ENCODE measurements around the gene PRAMEF1.

The PRAMEF1 gene

GRCh38 chr1:12798911-12799310 is 7.7 kb downstream of the PRAMEF1 start:
- Histone ChIP-seq H3K4ac (ENCODE audit: low read depth, low read length) (no peak overlapping the region), H2BK120ac (ENCODE audit: insufficient read depth, low read length, poor library complexity) (no peak overlapping the region), H3K9me3 (ENCODE audit: insufficient read depth, low read depth, low read length) (peaks cover 13% of the 10 kb centered on the region), H2AK5ac (ENCODE audit: low read length) (no peak overlapping the region), H3K4me3 (ENCODE audit: low read depth, low read length) (no peak overlapping the region), H2BK12ac (ENCODE audit: low read length) (no peak overlapping the region), H4K8ac (ENCODE audit: low read depth, low read length) (no peak overlapping the region), H3K4me1 (ENCODE audit: control insufficient read depth in 1 of 2, insufficient read depth in 2 of 2, low read length in 2 of 2) (peaks cover 0 to 3% of the 10 kb centered on the region in 2 experiments), H3K4me2 (ENCODE audit: low read length) (no peak overlapping the region), H3K9ac (ENCODE audit: low read length) (no peak overlapping the region), H3K14ac (ENCODE audit: low read length) (no peak overlapping the region), H3K27me3 (ENCODE audit: insufficient read depth, low read length) (no peaks in the 10 kb centered on the region), H3K27ac (ENCODE audit: low read depth, low read length) (no peak overlapping the region), H2AFZ (ENCODE audit: insufficient read depth, low read length, poor library complexity) (no peak overlapping the region), H4K12ac (ENCODE audit: low read depth, low read length) (no peak overlapping the region), H3K36me3 (ENCODE audit: control insufficient read depth in 1 of 2, insufficient read depth in 2 of 2, low read length in 2 of 2) (no peaks in the 10 kb centered on the region), H3K23ac (ENCODE audit: low read length) (no peak overlapping the region), H2BK5ac (ENCODE audit: low read depth, low read length, poor library complexity) (no peak overlapping the region), H3K18ac (ENCODE audit: low read length) (no peak overlapping the region), H4K91ac (ENCODE audit: low read depth, low read length) (no peak overlapping the region), H3K79me2 (ENCODE audit: control insufficient read depth, insufficient read depth, low read length, poor library complexity) (no peaks in the 10 kb centered on the region), H3K79me1 (ENCODE audit: low read length) (no peaks in the 10 kb centered on the region)
- no CpG with 5 or more reads among the region's 4 CpGs for WGBS (ENCODE audit: extremely low coverage, insufficient coverage, insufficient read length)
- peak in 1 of 2 donors; percentile 43 for DNase-seq

- Histone ChIP-seq H3K36me3 (ENCODE audit: control insufficient read depth in 1 of 2, insufficient read depth in 2 of 2, low read length in 2 of 2) (no peaks in the 10 kb centered on the region), H3K23ac (ENCODE audit: low read length) (no peak overlapping the region), H4K8ac (ENCODE audit: low read depth, low read length) (no peak overlapping the region), H3K27ac (ENCODE audit: low read depth, low read length) (no peak overlapping the region), H2BK5ac (ENCODE audit: low read depth, low read length, poor library complexity) (no peak overlapping the region), H4K12ac (ENCODE audit: low read depth, low read length) (no peak overlapping the region), H3K4ac (ENCODE audit: low read depth, low read length) (no peak overlapping the region), H3K4me3 (ENCODE audit: low read depth, low read length) (no peak overlapping the region), H2BK120ac (ENCODE audit: insufficient read depth, low read length, poor library complexity) (no peak overlapping the region), H2AK5ac (ENCODE audit: low read length) (no peak overlapping the region), H3K14ac (ENCODE audit: low read length) (no peak overlapping the region), H3K4me1 (ENCODE audit: control insufficient read depth in 1 of 2, insufficient read depth in 2 of 2, low read length in 2 of 2) (peaks cover 0 to 3% of the 10 kb centered on the region in 2 experiments), H3K4me2 (ENCODE audit: low read length) (no peak overlapping the region), H3K18ac (ENCODE audit: low read length) (no peak overlapping the region), H2AFZ (ENCODE audit: insufficient read depth, low read length, poor library complexity) (no peak overlapping the region), H3K27me3 (ENCODE audit: insufficient read depth, low read length) (no peaks in the 10 kb centered on the region), H3K79me1 (ENCODE audit: low read length) (no peaks in the 10 kb centered on the region), H2BK12ac (ENCODE audit: low read length) (no peak overlapping the region), H3K79me2 (ENCODE audit: control insufficient read depth, insufficient read depth, low read length, poor library complexity) (no peaks in the 10 kb centered on the region), H3K9me3 (ENCODE audit: insufficient read depth, low read depth, low read length) (peaks cover 13% of the 10 kb centered on the region), H4K91ac (ENCODE audit: low read depth, low read length) (no peak overlapping the region), H3K9ac (ENCODE audit: low read length) (no peak overlapping the region)
- no peak for DNase-seq
- WGBS (ENCODE audit: extremely low coverage, insufficient coverage, insufficient read length): no CpG with 5 or more reads among the region's 2 CpGs
These were observed 8.5 kb downstream of the PRAMEF1 start for GRCh38 chr1:12799730-12800129.

GRCh38 chr1:12809933-12810332 is 18.7 kb downstream of the PRAMEF1 start:
- Histone ChIP-seq H2BK5ac (ENCODE audit: low read depth, low read length, poor library complexity) (no peak overlapping the region), H3K79me2 (ENCODE audit: control insufficient read depth, insufficient read depth, low read length, poor library complexity) (no peaks in the 10 kb centered on the region), H2BK120ac (ENCODE audit: insufficient read depth, low read length, poor library complexity) (no peak overlapping the region), H3K4me3 (ENCODE audit: low read depth, low read length) (no peak overlapping the region), H4K91ac (ENCODE audit: low read depth, low read length) (no peak overlapping the region), H3K36me3 (ENCODE audit: control insufficient read depth in 1 of 2, insufficient read depth in 2 of 2, low read length in 2 of 2) (no peaks in the 10 kb centered on the region), H3K14ac (ENCODE audit: low read length) (no peak overlapping the region), H3K27me3 (ENCODE audit: insufficient read depth, low read length) (no peaks in the 10 kb centered on the region), H2AK5ac (ENCODE audit: low read length) (no peak overlapping the region), H3K4me2 (ENCODE audit: low read length) (no peak overlapping the region), H3K9me3 (ENCODE audit: insufficient read depth, low read depth, low read length) (peaks cover 32% of the 10 kb centered on the region), H3K23ac (ENCODE audit: low read length) (no peak overlapping the region), H2BK12ac (ENCODE audit: low read length) (no peak overlapping the region), H3K9ac (ENCODE audit: low read length) (no peak overlapping the region), H2AFZ (ENCODE audit: insufficient read depth, low read length, poor library complexity) (no peak overlapping the region), H4K8ac (ENCODE audit: low read depth, low read length) (no peak overlapping the region), H4K12ac (ENCODE audit: low read depth, low read length) (no peak overlapping the region), H3K4me1 (ENCODE audit: control insufficient read depth in 1 of 2, insufficient read depth in 2 of 2, low read length in 2 of 2) (no peaks in the 10 kb centered on the region), H3K27ac (ENCODE audit: low read depth, low read length) (no peak overlapping the region), H3K4ac (ENCODE audit: low read depth, low read length) (no peak overlapping the region), H3K79me1 (ENCODE audit: low read length) (no peaks in the 10 kb centered on the region), H3K18ac (ENCODE audit: low read length) (no peak overlapping the region)
- no peak for DNase-seq
- no CpG with 5 or more reads among the region's 1 CpG for WGBS (ENCODE audit: extremely low coverage, insufficient coverage, insufficient read length)

- no peak overlapping the region for H2BK120ac ChIP-seq (ENCODE audit: insufficient read depth, low read length, poor library complexity)
- H3K27ac ChIP-seq (ENCODE audit: low read depth, low read length): no peak overlapping the region
- no peaks in the 10 kb centered on the region for H3K79me2 ChIP-seq (ENCODE audit: control insufficient read depth, insufficient read depth, low read length, poor library complexity)
- H2BK12ac ChIP-seq (ENCODE audit: low read length): no peak overlapping the region
- no peak overlapping the region for H2AFZ ChIP-seq (ENCODE audit: insufficient read depth, low read length, poor library complexity)
- H4K91ac ChIP-seq (ENCODE audit: low read depth, low read length): no peak overlapping the region
- H3K27me3 ChIP-seq (ENCODE audit: insufficient read depth, low read length): no peaks in the 10 kb centered on the region
- no peak overlapping the region for H3K18ac ChIP-seq (ENCODE audit: low read length)
- peaks cover 32% of the 10 kb centered on the region for H3K9me3 ChIP-seq (ENCODE audit: insufficient read depth, low read depth, low read length)
- DNase-seq: no peak
- H3K79me1 ChIP-seq (ENCODE audit: low read length): no peaks in the 10 kb centered on the region
- H3K4me3 ChIP-seq (ENCODE audit: low read depth, low read length): no peak overlapping the region
- H3K4me2 ChIP-seq (ENCODE audit: low read length): no peak overlapping the region
- H3K23ac ChIP-seq (ENCODE audit: low read length): no peak overlapping the region
- H2BK5ac ChIP-seq (ENCODE audit: low read depth, low read length, poor library complexity): no peak overlapping the region
- no CpG with 5 or more reads among the region's 5 CpGs for WGBS (ENCODE audit: extremely low coverage, insufficient coverage, insufficient read length)
- H3K36me3 ChIP-seq (ENCODE audit: control insufficient read depth in 1 of 2, insufficient read depth in 2 of 2, low read length in 2 of 2): no peaks in the 10 kb centered on the region
- no peak overlapping the region for H4K12ac ChIP-seq (ENCODE audit: low read depth, low read length)
- no peak overlapping the region for H2AK5ac ChIP-seq (ENCODE audit: low read length)
- H4K8ac ChIP-seq (ENCODE audit: low read depth, low read length): no peak overlapping the region
- H3K4me1 ChIP-seq (ENCODE audit: control insufficient read depth in 1 of 2, insufficient read depth in 2 of 2, low read length in 2 of 2): no peaks in the 10 kb centered on the region
- no peak overlapping the region for H3K9ac ChIP-seq (ENCODE audit: low read length)
- no peak overlapping the region for H3K4ac ChIP-seq (ENCODE audit: low read depth, low read length)
- H3K14ac ChIP-seq (ENCODE audit: low read length): no peak overlapping the region
These were observed 19.7 kb downstream of the PRAMEF1 start for GRCh38 chr1:12810691-12811408.
